ENCODE data around the gene PLEKHO1.

PLEKHO1 gene

DNA sequence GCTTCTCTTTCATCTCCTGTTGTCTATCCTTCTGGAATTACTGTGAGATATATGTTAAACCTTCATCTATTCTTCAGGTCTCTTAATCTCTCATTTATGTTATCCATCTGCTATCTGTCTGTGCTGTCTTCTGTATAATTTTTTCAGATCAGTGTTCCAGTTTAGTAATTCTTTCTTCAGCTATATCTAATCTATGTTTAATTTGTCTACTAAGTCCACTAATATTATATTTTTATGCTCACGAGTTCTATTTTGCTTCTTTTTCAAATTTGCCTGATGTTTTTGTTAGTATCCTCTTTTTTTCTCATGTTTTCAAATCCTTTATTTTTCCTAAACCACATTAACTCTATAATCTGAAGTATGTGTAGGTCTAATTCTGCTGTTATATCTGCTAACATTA, 34.6 kb upstream of the PLEKHO1 start:
- in situ Hi-C loops (cut with MboI; ENCODE audit: low pct_unique_long_range_greater_than_20kb, low sequenced_read_pairs, unreplicated experiment) = no loop called here
- TF ChIP-seq, protein P1, sequence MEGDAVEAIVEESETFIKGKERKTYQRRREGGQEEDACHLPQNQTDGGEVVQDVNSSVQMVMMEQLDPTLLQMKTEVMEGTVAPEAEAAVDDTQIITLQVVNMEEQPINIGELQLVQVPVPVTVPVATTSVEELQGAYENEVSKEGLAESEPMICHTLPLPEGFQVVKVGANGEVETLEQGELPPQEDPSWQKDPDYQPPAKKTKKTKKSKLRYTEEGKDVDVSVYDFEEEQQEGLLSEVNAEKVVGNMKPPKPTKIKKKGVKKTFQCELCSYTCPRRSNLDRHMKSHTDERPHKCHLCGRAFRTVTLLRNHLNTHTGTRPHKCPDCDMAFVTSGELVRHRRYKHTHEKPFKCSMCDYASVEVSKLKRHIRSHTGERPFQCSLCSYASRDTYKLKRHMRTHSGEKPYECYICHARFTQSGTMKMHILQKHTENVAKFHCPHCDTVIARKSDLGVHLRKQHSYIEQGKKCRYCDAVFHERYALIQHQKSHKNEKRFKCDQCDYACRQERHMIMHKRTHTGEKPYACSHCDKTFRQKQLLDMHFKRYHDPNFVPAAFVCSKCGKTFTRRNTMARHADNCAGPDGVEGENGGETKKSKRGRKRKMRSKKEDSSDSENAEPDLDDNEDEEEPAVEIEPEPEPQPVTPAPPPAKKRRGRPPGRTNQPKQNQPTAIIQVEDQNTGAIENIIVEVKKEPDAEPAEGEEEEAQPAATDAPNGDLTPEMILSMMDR (IDR thresholded peaks at IDR 0.05; ENCODE audit: extremely low read depth, insufficient read depth, missing control alignments) = no peak
- no peak for DNase-seq (ENCODE audit: low spot score)

DNA sequence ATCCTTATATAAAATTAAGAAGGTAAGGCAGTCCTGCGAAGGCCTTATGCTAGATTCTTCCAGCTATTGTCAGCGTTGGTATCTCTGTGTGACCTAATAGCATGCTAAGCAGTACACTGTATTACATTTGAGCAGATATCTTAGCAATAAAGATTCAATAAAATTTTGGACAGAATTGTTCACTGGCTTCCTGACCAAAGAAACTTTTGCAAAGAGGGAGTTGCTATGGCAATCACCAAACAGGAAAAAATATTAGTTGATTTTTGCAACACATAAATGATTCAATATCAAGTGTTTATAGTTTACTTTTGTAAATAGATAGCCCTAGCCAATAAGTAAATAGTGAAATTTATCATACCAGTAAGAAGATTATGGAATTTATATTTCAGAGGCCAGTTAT, 31.0 kb upstream of the PLEKHO1 start:
- in situ Hi-C loops (cut with MboI; ENCODE audit: low pct_unique_long_range_greater_than_20kb, low sequenced_read_pairs, unreplicated experiment) = no loop called here
- TF ChIP-seq, protein P1 (IDR thresholded peaks at IDR 0.05; ENCODE audit: extremely low read depth, insufficient read depth, missing control alignments) = no peak
- DNase-seq (ENCODE audit: low spot score) = no peak

DNA sequence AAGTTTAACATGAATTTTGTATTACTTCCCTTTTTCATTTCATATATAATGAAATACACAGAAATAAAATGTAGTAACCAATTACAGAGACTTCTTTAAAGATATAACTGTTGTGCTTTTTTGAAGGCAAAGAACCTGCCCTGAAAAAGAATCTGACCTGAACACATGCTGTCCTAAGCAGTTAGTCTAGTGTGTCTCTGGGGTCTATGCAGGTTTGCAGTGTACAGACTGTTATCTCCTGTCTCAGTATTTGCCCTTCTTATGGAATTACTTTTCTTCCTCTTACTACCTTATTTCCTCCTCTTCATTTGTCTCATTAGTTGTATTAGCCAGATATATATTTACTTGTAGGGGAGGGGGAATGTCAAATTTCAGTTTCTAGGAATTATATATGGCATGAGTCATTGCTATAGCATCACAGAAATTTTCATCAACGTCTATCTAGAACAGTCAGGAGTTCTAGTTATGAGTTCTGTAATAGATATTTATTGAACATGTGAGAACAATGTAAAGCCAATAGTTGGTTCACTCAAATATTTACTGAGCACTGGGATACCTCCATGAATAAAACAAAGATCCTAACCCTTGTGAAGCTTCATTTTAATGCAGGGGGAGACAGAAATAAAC, 28.4 kb upstream of the PLEKHO1 start:
- DNase-seq (ENCODE audit: low spot score) = no peak
- in situ Hi-C loops (cut with MboI; ENCODE audit: low pct_unique_long_range_greater_than_20kb, low sequenced_read_pairs, unreplicated experiment) = no loop called here
- TF ChIP-seq, protein P1 (IDR thresholded peaks at IDR 0.05; ENCODE audit: extremely low read depth, insufficient read depth, missing control alignments) = no peak

DNA sequence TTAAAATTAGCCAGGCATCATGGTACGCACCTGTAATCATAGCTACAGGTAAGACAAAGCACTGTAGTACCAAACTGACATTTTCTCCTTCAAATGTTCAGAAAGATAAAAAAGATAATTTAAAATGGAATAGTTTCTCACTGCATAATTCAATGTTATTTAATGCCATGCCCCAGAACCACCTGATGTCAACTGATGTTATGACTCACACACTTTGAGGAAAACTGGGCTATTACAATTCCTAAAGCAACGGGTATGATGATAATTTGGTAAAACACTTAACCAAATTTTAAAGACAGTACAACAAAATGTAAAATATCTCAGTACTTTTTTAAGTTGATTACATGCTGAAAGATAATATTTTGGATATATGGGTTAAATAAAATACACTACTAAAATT, 22.9 kb upstream of the PLEKHO1 start:
- no peak for DNase-seq (ENCODE audit: low spot score)
- in situ Hi-C loops (cut with MboI; ENCODE audit: low pct_unique_long_range_greater_than_20kb, low sequenced_read_pairs, unreplicated experiment) = no loop called here
- TF ChIP-seq, protein P1 (IDR thresholded peaks at IDR 0.05; ENCODE audit: extremely low read depth, insufficient read depth, missing control alignments) = no peak

DNA sequence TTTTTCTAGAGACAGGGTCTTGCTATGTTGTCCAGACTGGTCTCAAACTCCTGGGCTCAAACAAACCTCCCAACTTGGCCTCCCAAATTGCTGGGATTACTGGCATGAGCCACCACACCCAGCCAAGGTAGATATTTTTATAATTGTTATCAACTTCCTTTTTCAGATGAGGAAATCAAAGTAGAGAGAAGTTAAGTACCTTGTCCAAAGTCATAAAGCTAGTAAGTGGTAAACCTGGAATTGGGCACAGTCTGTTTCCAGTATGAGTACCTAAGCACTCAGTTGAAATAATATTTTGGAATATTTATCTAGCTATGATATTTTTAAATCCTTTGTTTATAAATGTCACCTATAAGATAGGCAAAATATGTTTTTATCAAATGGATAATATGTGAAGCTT, 22.3 kb upstream of the PLEKHO1 start:
- no peak for DNase-seq (ENCODE audit: low spot score)
- TF ChIP-seq, protein P1 (IDR thresholded peaks at IDR 0.05; ENCODE audit: extremely low read depth, insufficient read depth, missing control alignments) = no peak
- in situ Hi-C loops (cut with MboI; ENCODE audit: low pct_unique_long_range_greater_than_20kb, low sequenced_read_pairs, unreplicated experiment) = no loop called here

DNA sequence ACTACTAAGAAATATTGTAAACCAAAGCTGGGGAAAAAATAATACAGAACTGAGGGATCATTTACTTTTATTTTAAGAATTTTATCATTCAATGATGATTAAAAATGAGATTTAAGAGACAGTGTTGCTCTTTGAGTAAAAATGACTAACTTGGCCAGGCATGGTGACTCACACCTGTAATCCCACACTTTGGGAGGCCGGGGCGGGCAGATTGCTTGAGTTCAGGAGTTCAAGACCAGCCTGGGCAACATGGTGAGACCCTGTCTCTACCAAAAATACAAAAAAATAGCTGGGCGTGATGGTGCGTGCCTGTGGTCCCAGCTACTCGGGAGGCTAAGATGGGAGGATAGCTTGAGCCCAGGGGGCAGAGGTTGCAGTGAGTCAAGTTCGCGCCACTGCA, 21.8 kb upstream of the PLEKHO1 start:
- DNase-seq (ENCODE audit: low spot score) = no peak
- TF ChIP-seq, protein P1 (IDR thresholded peaks at IDR 0.05; ENCODE audit: extremely low read depth, insufficient read depth, missing control alignments) = no peak
- in situ Hi-C loops (cut with MboI; ENCODE audit: low pct_unique_long_range_greater_than_20kb, low sequenced_read_pairs, unreplicated experiment) = no loop called here

Data from GM13977 (cell line).